ENCODE measurements around the gene THOP1. TPM values are rescaled to one million over a fixed set of nuclear protein-coding genes. Genes with fewer than 3 reads are reported as not detected.
A peak's percentile ranks its signal among the peaks of the same experiment; 100 is the strongest.

THOP1 gene
- total RNA-seq, 1 experiment from 2014 or later: 114 TPM

- no peak overlapping the region for H3K27ac ChIP-seq
- no peaks in the 10 kb centered on the region for H3K36me3 ChIP-seq
- H3K9me3 ChIP-seq (replicated peaks): no peaks in the 10 kb centered on the region
- no peaks in the 10 kb centered on the region for H3K4me1 ChIP-seq
- H3K27me3 ChIP-seq: no peaks in the 10 kb centered on the region
- DNase-seq: no peak
- H3K4me3 ChIP-seq: no peak overlapping the region
Measured at GRCh38 chr19:2823646-2824045, 38.3 kb downstream of the THOP1 start.

DNA sequence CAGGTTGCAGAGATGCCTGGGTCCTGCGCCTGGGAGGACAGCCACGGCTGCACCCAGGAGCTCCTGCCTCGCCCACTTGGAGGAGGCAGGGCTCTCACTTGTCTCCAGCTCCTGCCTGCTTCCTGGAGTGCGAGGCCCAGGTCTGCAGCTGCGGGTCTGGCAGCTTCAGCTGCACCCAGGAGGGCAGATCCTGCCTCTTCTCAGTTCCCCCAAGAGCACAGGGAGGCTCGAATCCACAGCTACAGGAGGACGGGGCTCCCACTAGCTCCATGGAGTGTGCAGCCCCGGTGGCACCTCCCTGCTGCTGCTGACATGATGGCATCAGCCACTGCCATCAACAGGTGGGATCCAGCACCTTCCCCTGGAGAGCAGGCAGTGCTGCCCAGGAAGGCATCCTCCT is 38.8 kb downstream of the THOP1 start:
- no peaks in the 10 kb centered on the region for H3K9me3 ChIP-seq (replicated peaks)
- no peaks in the 10 kb centered on the region for H3K27me3 ChIP-seq
- no peak overlapping the region for H3K27ac ChIP-seq
- H3K4me1 ChIP-seq: no peaks in the 10 kb centered on the region
- no peak overlapping the region for H3K4me3 ChIP-seq
- DNase-seq: no peak
- H3K36me3 ChIP-seq: no peaks in the 10 kb centered on the region

DNA sequence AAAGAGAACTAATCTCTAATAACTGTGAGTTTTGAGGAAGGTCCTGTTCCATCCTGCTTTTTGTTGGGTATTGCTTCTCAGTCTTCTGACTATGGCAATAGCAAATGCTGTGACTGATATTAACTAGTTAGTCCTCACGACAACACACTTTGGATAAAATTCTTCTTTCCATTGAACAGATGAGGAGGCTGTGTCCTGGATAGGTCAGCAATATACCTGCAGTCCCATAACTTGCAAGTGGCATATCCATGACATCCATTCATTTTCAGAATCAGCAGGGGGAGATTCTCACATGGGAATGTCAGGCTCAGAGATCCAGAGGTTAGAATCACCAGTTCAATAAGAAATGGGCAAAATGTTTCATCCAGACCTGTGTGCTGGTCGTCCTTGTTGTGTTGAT is 41.7 kb downstream of the THOP1 start:
- Histone ChIP-seq H3K4me1 (no peaks in the 10 kb centered on the region), H3K9me3 (replicated peaks) (no peaks in the 10 kb centered on the region; the same call in 1 of the 2 replicates), H3K27me3 (no peaks in the 10 kb centered on the region), H3K27ac (no peak overlapping the region), H3K4me3 (no peak overlapping the region), H3K36me3 (no peaks in the 10 kb centered on the region)
- no peak for DNase-seq

- H3K36me3 ChIP-seq: no peaks in the 10 kb centered on the region
Measured at GRCh38 chr19:2827840-2828489, 42.7 kb downstream of the THOP1 start.

DNA sequence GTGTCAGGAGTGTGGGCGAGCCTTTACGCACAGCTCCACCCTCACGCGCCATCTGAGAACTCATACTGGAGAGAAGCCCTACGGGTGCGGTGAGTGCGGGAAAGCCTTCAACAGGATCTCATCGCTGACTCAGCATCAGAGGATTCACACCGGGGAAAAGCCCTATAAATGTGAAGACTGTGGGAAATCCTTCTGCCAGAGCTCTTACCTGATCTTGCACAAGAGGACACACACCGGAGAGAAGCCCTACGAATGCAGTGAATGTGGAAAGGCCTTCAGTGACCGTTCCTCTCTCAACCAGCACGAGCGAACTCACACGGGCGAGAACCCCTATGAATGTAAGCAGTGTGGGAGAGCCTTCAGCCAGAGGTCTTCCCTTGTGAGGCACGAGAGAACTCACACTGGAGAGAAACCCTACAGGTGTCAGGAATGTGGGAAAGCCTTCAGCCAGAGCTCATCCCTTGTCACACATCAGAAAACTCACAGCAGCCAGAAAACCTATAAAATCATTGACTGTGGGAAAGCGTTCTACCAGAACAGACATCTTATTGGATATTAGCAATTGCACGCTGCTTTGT is 49.1 kb downstream of the THOP1 start:
- H3K36me3 ChIP-seq: no peaks in the 10 kb centered on the region
- no peak for DNase-seq
- peaks cover 12% of the 10 kb centered on the region for H3K9me3 ChIP-seq (replicated peaks)
- no peak overlapping the region for H3K27ac ChIP-seq
- H3K4me1 ChIP-seq: no peaks in the 10 kb centered on the region
- H3K27me3 ChIP-seq: no peaks in the 10 kb centered on the region
- H3K4me3 ChIP-seq: no peak overlapping the region

More at GRCh38 chr19:2827840-2828489, 42.7 kb downstream of the THOP1 start:
- Histone ChIP-seq H3K4me1 (no peaks in the 10 kb centered on the region), H3K27me3 (no peaks in the 10 kb centered on the region), H3K9me3 (replicated peaks) (no peaks in the 10 kb centered on the region; the same call in 1 of the 2 replicates), H3K4me3 (no peak overlapping the region), H3K27ac (no peak overlapping the region)
- DNase-seq: no peak

GRCh38 chr19:2837430-2837829 is 52.1 kb downstream of the THOP1 start:
- Histone ChIP-seq H3K36me3 (no peaks in the 10 kb centered on the region), H3K9me3 (replicated peaks) (peaks cover 12% of the 10 kb centered on the region), H3K4me3 (no peak overlapping the region), H3K27ac (no peak overlapping the region), H3K4me1 (no peaks in the 10 kb centered on the region), H3K27me3 (no peaks in the 10 kb centered on the region)
- no peak for DNase-seq

DNA sequence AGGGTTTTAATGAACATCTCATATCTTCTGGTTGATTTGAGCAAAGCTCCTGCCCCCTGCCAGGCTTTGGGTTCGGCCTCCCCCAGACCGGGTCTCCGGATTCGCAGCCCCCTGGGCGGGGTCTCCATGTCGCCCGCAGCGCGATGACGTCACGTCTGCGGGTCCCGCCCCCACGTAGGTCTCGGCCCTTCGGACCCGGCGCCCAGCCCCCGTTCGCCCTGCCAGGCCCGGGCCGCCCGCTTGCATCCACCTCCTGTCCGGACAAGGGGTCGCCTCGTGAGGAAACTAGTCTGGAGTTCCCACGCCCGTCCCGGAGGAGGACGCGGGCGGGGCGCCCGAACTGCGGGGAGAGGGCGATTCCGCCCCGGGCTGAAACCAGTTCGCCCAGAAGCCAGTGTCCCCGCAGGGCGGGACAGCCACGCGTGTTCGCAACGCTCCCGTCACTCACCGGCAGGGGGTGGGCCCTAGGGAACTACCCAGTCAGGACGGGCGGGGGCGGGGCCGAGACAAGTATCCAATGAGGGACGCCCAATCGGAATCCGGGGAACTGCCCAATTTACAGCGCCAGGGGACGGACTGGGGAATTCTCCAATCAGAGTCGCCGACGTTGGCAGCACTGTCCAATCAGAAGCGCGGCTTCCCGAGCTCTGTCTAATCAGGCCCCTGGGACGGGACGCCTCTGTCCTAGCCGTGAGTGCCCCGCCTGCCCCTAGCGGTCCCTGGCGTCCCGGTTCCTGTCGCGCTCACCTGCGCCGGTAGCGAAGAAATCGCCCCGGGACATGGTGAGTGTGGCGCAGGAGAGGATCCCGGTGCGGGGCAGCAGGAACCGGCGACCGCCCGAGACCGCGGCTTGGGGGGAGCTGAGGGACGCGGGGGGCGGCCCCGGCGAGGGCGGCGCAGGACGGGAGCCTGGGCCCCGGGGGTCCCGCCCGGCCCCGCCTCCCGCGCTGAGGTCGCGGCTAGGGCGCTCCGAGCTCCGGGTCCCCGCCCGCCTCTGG is 55.8 kb downstream of the THOP1 start, which contains the start of gene ZNF555:
Gene ZNF555 (plus strand): TSS at position 682 of the 998 bp plus-strand sequence. CDS start 98 bp downstream, at position 780.
- peak within 1 kb of the TSS; percentile 91 for H3K4me3 ChIP-seq
- H3K9me3 ChIP-seq (replicated peaks): peaks cover 6% of the 10 kb centered on the region; the same call in 1 of the 2 replicates
- H3K27me3 ChIP-seq: no peaks in the 10 kb centered on the region
- peaks cover 10% of the 10 kb centered on the region for H3K4me1 ChIP-seq
- DNase-seq: peak; percentile 99
- H3K27ac ChIP-seq: peak within 1 kb of the TSS; percentile 89
- no peaks in the 10 kb centered on the region for H3K36me3 ChIP-seq

- H3K27me3 ChIP-seq: no peaks in the 10 kb centered on the region
- peak overlapping the region; percentile 91 for H3K4me3 ChIP-seq
- H3K4me1 ChIP-seq: peaks cover 17% of the 10 kb centered on the region
- no peak for DNase-seq
- no peak overlapping the region; the same call in 1 of the 2 replicates for H3K27ac ChIP-seq
- H3K9me3 ChIP-seq (replicated peaks): no peaks in the 10 kb centered on the region
- H3K36me3 ChIP-seq: no peaks in the 10 kb centered on the region
Measured at GRCh38 chr19:2841855-2842574, 56.7 kb downstream of the THOP1 start.

DNA sequence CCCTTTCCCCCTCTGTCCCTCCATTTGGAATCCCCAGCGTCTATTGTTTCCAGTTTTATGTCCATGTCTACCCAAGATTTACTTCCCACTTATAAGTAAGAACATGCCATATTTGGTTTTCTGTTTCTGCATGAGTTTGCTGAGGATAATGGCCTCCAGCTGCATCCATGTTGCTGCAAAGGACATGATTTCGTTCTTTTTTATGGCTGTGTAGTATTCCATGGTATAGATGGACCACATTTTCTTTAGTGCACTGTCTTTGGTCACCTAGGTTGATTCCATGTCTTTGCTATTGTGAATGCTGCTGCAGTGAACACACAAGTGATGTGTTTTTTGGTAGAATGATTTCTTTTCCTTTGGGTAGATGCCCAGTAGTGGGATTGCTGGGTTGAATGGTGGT is 59.8 kb downstream of the THOP1 start:
- Histone ChIP-seq H3K4me1 (peaks cover 39% of the 10 kb centered on the region), H3K27me3 (no peaks in the 10 kb centered on the region), H3K36me3 (peaks cover under 1% of the 10 kb centered on the region; the same call in 1 of the 2 replicates), H3K9me3 (replicated peaks) (no peaks in the 10 kb centered on the region; the same call in 1 of the 2 replicates), H3K27ac (peak overlapping the region; percentile 64; the same call in 1 of the 2 replicates), H3K4me3 (no peak overlapping the region)
- DNase-seq: no peak

GRCh38 chr19:2846180-2846894 is 61.0 kb downstream of the THOP1 start:
- H3K27ac ChIP-seq: peak overlapping the region; percentile 64
- H3K9me3 ChIP-seq (replicated peaks): peaks cover 5% of the 10 kb centered on the region; the same call in 1 of the 2 replicates
- peak; percentile 68 to 85 for DNase-seq

DNA sequence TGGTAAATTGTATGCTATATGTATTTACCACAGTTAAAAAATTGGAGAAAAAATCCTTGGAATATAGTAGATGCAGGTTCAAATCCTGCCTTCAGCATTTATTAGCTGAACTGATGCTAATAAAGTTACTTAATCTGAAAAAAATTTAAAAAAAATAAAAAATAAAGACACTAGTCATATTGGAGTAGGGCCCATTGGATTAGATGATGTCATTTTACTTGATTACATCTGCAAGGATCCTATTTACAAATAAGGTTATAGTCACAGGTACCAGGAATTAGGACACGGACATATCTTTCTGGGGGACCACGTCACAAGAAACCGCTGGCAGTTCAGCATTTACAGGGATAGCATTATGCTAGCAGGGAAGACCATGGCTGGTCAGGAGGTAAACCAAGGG is 62.2 kb downstream of the THOP1 start:
- Histone ChIP-seq H3K4me3 (no peak overlapping the region), H3K4me1 (peaks cover 40% of the 10 kb centered on the region), H3K9me3 (replicated peaks) (peaks cover 16% of the 10 kb centered on the region), H3K36me3 (peaks cover 22% of the 10 kb centered on the region), H3K27ac (peak overlapping the region; percentile 64; the same call in 1 of the 2 replicates), H3K27me3 (no peaks in the 10 kb centered on the region)
- DNase-seq: no peak

More at GRCh38 chr19:2846180-2846894, 61.0 kb downstream of the THOP1 start:
- Histone ChIP-seq H3K36me3 (peaks cover 11% of the 10 kb centered on the region), H3K4me1 (peaks cover 40% of the 10 kb centered on the region), H3K27me3 (no peaks in the 10 kb centered on the region), H3K4me3 (no peak overlapping the region)

- peaks cover 25% of the 10 kb centered on the region for H3K9me3 ChIP-seq (replicated peaks)
- peak overlapping the region; percentile 78 for H3K27ac ChIP-seq
- peaks cover 34% of the 10 kb centered on the region for H3K36me3 ChIP-seq
- peak; percentile 84 to 90 for DNase-seq
- H3K4me1 ChIP-seq: peaks cover 40% of the 10 kb centered on the region
- H3K27me3 ChIP-seq: no peaks in the 10 kb centered on the region
- no peak overlapping the region for H3K4me3 ChIP-seq
Measured at GRCh38 chr19:2848616-2849015, 63.3 kb downstream of the THOP1 start.

GRCh38 chr19:2850256-2850925 is 65.1 kb downstream of the THOP1 start:
- peaks cover 37% of the 10 kb centered on the region for H3K4me1 ChIP-seq
- DNase-seq: no peak
- H3K36me3 ChIP-seq: peaks cover 51% of the 10 kb centered on the region
- H3K4me3 ChIP-seq: no peak overlapping the region
- H3K9me3 ChIP-seq (replicated peaks): peaks cover 40% of the 10 kb centered on the region
- no peaks in the 10 kb centered on the region for H3K27me3 ChIP-seq
- no peak overlapping the region for H3K27ac ChIP-seq

Measured in SJCRH30 (cell line).